OCI-LY1 (cell line): ENCODE data around the gene ATAD5.

Experiments
- EZH2 ChIP-seq: fragments of 200-600 bp; sonication (generic), shearing (Covaris generic); IDR thresholded peaks from 2 replicates; pipeline ENCODE4 v1.8.0; 2017; ENCODE audit warnings: borderline replicate concordance, mixed run types, mild to moderate bottlenecking, antibody characterized with exemption, low read length, moderate library complexity, mixed read lengths
- TF ChIP-seq, protein P1 (sequence below): fragments of 200-600 bp; sonication (generic), shearing (Covaris generic); IDR thresholded peaks from 2 replicates; pipeline ENCODE4 v1.5.1; 2017; ENCODE audit warnings: mild to moderate bottlenecking, antibody characterized with exemption, low read length, moderate library complexity, mixed read lengths

DNA sequence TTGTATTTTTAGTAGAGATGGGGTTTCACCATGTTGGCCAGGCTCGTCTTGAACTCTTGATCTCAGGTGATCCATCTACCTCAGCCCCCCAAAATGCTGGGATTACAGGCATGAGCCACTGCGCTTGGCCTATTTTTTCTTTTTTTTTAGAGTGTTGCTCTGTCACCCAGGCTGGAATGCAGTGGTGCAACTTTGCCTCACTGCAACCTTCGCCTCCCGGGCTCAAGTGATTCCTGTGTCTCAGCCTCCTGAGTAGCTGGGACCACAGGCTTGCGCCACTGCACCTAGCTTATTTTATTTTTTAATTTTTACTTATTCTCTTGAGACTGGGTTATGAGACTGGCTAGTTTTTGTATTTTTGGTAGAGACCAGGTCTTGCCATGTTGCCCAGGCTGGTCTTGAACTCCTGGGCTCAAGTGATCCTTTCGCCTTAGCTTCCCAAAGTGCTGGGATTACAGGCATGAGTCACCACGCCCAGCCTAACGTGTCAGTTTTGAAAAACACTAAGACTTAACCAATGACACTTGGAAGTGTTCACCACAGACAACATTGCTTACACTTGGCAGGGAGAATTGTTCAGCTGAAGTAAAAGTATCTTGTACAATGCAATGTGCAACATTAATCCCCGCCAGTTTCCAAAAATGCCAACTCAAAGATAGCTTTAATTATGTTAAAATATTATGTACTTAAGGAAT is 26.9 kb downstream of the ATAD5 start:
- TF ChIP-seq, protein P1, sequence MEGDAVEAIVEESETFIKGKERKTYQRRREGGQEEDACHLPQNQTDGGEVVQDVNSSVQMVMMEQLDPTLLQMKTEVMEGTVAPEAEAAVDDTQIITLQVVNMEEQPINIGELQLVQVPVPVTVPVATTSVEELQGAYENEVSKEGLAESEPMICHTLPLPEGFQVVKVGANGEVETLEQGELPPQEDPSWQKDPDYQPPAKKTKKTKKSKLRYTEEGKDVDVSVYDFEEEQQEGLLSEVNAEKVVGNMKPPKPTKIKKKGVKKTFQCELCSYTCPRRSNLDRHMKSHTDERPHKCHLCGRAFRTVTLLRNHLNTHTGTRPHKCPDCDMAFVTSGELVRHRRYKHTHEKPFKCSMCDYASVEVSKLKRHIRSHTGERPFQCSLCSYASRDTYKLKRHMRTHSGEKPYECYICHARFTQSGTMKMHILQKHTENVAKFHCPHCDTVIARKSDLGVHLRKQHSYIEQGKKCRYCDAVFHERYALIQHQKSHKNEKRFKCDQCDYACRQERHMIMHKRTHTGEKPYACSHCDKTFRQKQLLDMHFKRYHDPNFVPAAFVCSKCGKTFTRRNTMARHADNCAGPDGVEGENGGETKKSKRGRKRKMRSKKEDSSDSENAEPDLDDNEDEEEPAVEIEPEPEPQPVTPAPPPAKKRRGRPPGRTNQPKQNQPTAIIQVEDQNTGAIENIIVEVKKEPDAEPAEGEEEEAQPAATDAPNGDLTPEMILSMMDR, result no peak
- TF ChIP-seq EZH2, result no peak
